Gastrocnemius medialis (tissue), 4 donors: ENCODE data around the gene PXMP4.

Experiments
- CTCF ChIP-seq, 5 experiments: fragments of 450-650 bp in 3 of 5; fragments of 200-600 bp in 2 of 5; sonication (generic) in 2 of 5; IDR thresholded peaks in 4 of 5; conservative IDR thresholded peaks in 1 of 5; 1 replicate in 4 of 5; 2 replicates in 1 of 5; pipeline ENCODE4 v1.5.1; 2016 to 2019; ENCODE audit warnings: antibody characterized with exemption in 5 of 5, mild to moderate bottlenecking in 3 of 5, moderate library complexity in 3 of 5
- POLR2A ChIP-seq, 2 donors: fragments of 450-650 bp; IDR thresholded peaks; one replicate each; pipeline ENCODE4 v1.6.1; 2017; ENCODE audit warnings: antibody characterized with exemption in 2 of 2, mild to moderate bottlenecking in 2 of 2, moderate library complexity in 2 of 2

GRCh38 chr20:33767777-33768138, 47.6 kb upstream of the PXMP4 start:
- no peak for TF ChIP-seq POLR2A (IDR thresholded peaks at IDR 0.05)
- no peak for TF ChIP-seq CTCF (IDR thresholded peaks at IDR 0.05 in 4 of 5, conservative IDR thresholded peaks at IDR 0.05 in 1 of 5)
